SW 1271 (cell line): ENCODE measurements around the gene CNOT2.
A peak's percentile ranks its signal among the peaks of the same experiment; 100 is the strongest.

Experiments
- DNase-seq, 2 experiments: peaks; one replicate each; lab custom pipeline; 2025; lab: John Stamatoyannopoulos, UW

CNOT2 gene, protein sequence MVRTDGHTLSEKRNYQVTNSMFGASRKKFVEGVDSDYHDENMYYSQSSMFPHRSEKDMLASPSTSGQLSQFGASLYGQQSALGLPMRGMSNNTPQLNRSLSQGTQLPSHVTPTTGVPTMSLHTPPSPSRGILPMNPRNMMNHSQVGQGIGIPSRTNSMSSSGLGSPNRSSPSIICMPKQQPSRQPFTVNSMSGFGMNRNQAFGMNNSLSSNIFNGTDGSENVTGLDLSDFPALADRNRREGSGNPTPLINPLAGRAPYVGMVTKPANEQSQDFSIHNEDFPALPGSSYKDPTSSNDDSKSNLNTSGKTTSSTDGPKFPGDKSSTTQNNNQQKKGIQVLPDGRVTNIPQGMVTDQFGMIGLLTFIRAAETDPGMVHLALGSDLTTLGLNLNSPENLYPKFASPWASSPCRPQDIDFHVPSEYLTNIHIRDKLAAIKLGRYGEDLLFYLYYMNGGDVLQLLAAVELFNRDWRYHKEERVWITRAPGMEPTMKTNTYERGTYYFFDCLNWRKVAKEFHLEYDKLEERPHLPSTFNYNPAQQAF

DNA sequence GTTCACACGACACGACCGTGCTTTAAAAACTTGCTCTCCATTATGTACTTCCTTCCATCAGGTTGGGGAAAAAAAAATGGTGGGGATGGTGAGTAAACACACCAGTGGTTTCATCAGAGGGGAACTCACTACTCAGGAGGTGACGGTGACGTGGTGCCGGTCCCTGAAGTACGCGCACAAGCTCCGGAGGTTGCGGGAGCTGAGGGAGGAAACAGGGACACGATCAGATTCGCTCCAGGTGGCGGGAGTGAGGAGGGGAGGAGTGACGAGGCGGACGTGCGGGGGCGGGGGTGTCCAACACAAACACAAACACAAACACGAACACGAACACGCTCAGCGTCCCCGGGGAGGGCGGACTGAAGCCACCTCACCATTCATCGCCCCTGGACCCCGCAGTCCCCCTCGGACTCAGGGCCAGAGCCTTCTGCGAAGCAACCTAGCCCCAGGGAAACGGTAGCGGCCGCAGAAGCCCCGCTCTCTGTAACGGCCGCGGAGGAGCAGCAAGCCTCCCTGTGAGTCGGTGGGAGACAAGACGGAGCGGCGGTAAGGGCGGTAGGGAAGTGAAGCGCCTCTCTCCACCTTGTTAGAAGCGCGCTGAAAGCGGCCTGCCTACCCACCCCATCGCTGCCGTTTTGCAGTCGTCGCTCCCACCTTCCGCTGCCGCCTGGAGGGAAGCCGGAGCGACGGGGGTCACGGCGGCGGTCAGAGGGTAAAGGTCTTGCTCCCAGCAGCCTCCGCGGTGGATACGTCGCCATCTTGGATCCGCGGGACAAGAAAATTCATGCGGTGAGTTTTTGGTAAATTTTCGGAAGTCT lies at the start of gene CNOT2:
Gene CNOT2 (plus strand): TSS at position 739 of the 815 bp plus-strand sequence. CDS start 34,794 bp downstream, outside the sequence.
- peak; percentile 85 to 86 for DNase-seq

DNA sequence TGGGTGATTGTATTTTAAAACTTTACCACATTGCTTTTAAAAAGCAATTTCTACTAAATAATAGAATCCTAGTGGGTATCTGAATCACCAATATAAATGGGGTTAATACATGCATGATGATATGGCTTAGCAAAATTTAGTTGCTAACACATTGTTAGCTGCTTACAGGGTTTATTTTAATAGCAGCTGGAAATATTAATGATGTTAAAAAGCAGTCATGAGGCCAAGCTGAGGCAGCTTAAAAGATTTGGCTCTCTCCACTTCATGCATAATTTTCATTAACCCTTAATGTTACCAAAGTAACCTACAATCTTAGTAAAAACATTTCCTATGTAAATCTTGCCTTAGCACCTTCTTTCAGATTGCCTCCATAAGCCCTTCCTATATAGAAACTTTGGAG lies 49.2 kb upstream of the CNOT2 start:
- no peak for DNase-seq

- no peak for DNase-seq
Measured at GRCh38 chr12:70196811-70197281, 46.4 kb upstream of the CNOT2 start.

DNA sequence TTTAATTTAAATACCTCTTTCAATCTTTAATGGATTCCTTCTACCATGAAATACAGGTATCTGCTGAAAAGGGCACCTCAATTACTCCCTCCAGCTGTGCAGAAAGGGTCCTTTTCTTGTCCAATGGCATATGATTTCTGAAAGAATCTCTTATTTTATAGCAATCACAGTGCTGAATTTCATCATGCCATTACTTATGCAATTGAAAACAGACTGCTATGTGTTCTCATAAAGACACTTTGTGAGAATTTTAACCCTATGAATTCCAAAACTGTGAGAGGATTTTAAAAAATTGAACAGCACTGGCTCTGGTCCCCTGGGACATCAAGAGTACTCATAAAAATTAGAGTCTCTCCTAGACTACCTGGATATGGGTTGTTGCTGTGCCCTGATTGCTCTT lies 45.9 kb upstream of the CNOT2 start:
- no peak for DNase-seq

GRCh38 chr12:70213707-70214106 lies 29.5 kb upstream of the CNOT2 start:
- DNase-seq: no peak

GRCh38 chr12:70214972-70215617 lies 28.1 kb upstream of the CNOT2 start:
- DNase-seq: no peak

- DNase-seq: no peak
Measured at GRCh38 chr12:70217416-70217815, 25.8 kb upstream of the CNOT2 start.

DNA sequence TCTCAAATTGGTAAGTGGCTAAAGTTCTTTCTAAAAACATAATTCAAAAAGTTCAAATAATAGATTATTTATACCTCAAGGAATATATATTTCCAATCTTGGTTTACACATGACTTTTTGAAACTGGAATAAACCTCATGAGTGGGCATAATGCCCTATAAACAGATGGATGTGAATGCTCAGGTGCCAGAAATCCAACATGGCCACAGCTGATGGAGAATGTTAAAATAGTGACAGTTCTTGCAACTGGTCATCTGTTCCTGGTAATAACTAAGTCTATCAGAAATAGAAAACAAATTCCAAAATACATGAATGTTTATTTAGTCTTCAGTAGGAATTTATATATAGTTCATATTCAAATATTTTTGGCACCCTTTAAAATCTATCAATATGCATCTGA lies 21.6 kb upstream of the CNOT2 start:
- no peak for DNase-seq

DNA sequence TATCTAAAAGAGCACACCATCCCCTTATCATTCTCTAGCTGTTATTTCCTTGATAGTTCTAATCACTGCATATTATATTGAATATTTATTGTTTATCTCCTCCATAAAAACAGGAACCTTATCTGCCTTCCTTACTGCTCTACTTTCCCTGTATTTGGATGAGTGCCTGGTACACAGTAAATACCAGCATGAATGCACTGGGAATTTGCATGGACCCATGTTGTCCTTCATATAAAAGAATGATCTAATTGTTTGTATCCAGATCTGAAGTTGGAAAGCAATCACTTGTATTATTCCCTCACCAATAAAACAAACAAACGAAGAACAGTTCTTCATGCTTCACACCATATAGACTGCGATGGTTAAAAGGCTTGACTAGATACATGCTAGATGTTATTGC lies 15.3 kb upstream of the CNOT2 start:
- no peak for DNase-seq

DNA sequence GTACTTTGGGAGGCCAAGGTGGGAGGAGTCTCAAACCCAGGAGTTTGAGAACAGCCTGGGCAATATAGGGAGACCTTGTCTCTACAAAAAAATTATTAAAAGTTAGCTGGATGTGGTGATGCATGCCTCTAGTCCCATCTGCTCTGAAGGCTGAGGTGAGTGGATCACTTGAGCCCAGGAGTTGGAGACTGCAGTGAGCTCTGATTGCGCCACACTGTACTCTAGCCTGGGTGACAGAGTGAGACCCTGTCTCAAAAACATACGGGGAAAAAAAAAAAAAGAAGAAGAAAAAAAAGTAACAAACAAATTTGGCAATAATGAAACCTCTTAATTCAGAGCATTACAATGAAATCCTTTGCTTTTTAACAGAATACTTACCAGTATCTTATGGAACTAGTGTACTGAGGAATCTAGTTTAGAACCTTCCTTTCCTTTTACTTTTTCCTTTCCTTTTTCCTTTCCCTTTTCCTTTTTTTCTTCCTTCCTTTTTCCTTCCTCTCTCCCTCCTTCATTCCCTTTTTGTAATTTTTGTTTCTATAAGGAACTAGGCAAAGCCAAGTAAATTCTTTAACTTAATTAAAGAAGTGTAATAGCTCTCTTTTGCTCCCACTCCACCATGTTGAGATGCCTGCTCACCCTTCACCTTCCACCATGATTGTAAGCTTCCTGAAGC lies 12.2 kb upstream of the CNOT2 start:
- DNase-seq: no peak

- DNase-seq: no peak
Measured at GRCh38 chr12:70236990-70237389, 6.2 kb upstream of the CNOT2 start.

GRCh38 chr12:70240673-70241072 lies 2.6 kb upstream of the CNOT2 start:
- no peak for DNase-seq

DNA sequence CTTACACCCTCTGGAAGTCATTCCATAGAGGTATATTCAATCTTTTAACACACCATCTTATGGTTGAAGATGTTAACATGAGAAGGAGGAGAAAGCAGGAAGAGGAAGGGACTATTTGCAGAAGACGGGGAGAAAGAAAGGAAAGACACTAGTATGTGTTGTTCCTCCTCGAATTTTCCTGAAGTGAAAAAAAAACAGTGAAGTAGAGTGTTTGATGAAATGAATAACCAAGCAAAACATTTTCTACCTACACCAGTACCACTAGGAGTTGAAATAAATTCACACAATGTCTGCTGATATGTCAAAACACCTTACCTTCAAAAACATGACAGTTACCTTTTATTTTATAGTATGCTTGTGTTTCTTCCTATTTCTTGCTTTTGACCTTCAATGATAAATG lies 1.4 kb upstream of the CNOT2 start:
- no peak for DNase-seq

- peak in 1 of 2 experiments; percentile 59 for DNase-seq
Measured at GRCh38 chr12:70243510-70244371, 508 bp downstream of the CNOT2 start.

- no peak for DNase-seq
Measured at GRCh38 chr12:70244409-70244808, 1.2 kb downstream of the CNOT2 start.

- no peak for DNase-seq
Measured at GRCh38 chr12:70245458-70245857, 2.2 kb downstream of the CNOT2 start.

DNA sequence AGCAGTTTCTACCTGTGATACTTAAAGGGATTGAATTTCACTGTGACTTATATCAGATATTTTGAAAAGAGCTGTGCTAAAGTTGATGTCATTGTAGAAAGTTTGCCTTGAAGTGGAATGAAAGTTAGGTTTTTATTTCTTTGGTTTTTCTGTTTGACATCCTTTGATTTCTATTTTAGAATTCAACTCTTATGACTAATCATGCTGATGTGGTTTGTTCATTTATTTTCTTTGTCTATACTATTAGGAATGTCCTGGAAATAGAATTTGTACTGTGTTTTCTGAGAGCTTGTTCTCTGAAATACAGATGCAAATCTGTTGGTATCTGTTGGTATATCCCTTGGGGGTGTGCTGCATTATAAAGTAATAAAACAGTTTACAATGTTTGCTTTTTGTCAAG lies 3.3 kb downstream of the CNOT2 start:
- no peak for DNase-seq

DNA sequence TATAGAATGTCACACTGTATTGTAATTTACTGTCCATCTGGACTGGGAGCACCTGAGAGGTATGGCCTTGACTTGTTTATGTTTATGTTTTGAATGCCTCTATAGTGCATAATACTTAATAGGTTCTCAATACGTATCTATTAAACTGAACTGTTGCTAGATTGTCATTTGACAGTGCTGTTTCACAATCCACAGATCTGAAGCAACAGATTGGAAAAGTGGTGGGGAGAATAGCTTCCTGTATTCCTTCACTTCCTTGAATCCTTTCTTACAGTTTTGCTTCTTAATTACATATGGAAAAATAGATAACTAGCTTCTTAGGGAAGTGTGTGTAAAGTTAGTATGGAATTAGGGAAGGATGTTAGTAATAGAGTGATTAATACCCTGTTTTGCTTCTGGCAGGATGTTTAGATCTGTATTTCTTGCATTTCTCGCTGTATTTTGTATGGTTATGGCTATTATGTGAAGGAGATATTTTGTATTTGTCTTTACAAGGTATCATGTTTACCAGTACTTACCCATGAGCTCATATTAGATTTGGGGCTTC lies 4.5 kb downstream of the CNOT2 start:
- no peak for DNase-seq

GRCh38 chr12:70248876-70249275 lies 5.6 kb downstream of the CNOT2 start:
- no peak for DNase-seq

DNA sequence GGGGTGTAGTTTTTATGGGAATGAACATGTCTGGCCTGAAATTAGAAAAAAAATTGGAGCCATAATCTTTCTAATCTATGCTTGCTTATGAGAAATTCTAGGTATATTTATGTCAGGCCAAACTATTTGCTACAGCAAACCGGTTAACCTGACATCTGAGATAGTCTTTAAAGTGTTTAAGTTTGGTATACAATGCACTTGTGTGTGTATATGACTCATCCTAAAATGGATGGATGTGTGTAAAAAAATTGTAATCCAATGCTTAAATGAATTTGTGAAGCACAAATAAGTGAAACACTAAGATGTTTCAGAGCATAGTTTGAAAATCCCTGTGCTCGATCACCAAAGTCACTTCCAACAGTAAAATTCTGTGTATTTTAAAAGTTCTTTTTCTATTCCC lies 6.7 kb downstream of the CNOT2 start:
- no peak for DNase-seq
